GM19463 (cell line): ENCODE measurements around the gene ACO2.
"Not testable (repeated sequence)": the region's sequence is repeated elsewhere in the genome, so short reads cannot be mapped to it uniquely, and the experiment has no call there.

Source experiments
- ATAC-seq: cut with Tn5 transposase; IDR thresholded peaks from one replicate; pipeline ENCODE4 v1.9.1; 2021; ENCODE audit warnings: mild to moderate bottlenecking, moderate library complexity; ENCODE audit not compliant: unreplicated experiment

The ACO2 gene

GRCh38 chr22:41563051-41563711 lies 94.3 kb downstream of the ACO2 start:
- ATAC-seq, result no peak

DNA sequence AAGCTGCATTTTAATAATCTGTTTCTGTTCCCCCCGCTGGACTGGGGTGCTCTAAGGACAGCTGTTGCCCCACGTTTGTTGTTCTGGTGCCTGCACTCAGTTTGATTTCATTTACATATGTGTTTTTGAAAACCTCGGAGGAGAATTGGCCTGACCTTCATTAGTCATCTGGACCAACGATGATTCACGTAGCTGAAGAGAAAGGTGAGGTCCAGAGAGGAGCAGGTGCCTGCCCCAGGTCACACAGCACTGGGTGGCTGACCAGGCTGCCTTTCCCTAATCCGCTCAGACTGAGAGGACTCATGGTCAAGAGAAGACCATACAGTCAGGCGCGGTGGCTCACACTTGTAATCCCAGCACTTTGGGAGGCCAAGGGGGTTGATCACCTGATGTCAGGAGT lies 95.6 kb downstream of the ACO2 start:
- ATAC-seq, result no peak

DNA sequence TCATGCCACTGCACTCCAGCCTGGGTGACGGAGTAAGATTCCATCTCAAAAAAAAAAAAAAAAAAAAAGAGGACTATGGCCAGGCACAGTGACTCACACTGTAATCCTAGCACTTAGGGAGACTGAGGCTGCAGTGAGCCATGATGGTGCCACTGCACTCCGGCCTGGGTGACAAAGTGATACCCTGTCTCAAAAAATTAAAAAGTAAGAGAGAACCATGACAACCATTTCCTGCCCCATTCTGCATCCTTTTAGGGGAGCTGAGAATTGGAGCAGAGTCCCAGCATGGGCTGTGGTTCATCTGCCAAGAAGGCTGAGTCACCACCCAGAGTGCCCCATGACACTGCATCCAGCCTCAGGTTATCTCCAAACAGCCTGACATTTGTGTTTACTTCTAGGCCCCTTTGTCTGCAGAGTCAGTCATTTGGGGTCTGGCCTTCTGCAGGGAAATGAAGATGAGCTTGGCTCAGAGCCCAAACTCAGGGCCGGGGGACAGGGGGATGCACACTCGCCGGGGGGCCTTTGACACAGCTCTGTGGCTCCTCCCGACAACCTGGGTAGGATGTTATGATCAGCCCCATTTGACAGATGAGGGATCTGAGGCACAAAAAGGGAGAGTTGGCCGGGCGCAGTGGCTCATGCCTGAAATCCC lies 96.6 kb downstream of the ACO2 start:
- no peak for ATAC-seq

- no peak for ATAC-seq
Measured at GRCh38 chr22:41567512-41567768, 98.5 kb downstream of the ACO2 start.

GRCh38 chr22:41568811-41569210 lies 99.9 kb downstream of the ACO2 start:
- ATAC-seq, result no peak

- ATAC-seq, result no peak
Measured at GRCh38 chr22:41570221-41570620, 101.3 kb downstream of the ACO2 start.

GRCh38 chr22:41571786-41572185 lies 102.9 kb downstream of the ACO2 start:
- ATAC-seq, result no peak

- ATAC-seq, result not testable (repeated sequence)
Measured at GRCh38 chr22:41572305-41572704, 103.4 kb downstream of the ACO2 start.

- ATAC-seq, result no peak
Measured at GRCh38 chr22:41573677-41574076, 104.8 kb downstream of the ACO2 start.

GRCh38 chr22:41574847-41575381 lies 106.0 kb downstream of the ACO2 start:
- no peak for ATAC-seq

DNA sequence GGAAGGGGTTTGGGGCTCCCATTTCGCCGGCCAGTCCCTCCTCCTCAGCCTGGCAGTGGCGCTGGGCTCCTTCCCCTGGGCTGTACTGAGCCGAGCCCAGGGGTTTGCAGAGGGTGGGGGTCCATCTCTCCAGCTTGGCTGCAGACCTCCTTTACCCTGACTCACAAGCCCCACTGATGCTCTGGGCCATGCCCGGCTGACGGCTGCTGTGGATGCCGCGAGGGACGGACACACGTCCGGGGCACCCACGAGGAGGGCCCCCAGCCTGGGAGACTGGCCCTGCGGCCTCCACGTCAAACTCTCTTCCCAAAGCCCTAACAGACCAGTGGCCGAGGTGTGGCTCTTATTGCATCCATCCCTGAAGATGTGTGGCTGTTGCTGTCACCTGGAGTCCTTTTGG lies 106.6 kb downstream of the ACO2 start:
- no peak for ATAC-seq

DNA sequence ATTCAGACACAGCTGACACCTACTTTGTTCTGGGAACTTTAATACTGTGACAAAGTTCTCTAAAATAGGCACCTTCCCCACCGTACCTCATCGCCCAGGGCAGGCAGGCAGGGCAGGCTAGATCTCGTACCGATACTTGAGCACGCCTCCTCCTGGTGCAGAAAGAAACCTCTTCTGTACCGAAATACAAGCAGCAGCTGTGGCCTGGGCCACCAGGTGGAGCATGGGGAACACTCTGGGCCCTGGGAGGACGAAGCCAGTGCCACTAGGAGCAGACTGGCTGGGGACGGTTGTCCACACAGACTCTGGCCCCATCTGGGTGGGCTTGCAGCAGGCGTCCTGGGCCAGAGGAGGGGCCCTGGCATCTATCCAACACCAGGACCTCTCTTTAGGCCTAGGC lies 108.0 kb downstream of the ACO2 start:
- ATAC-seq, result no peak

GRCh38 chr22:41578114-41578513 lies 109.2 kb downstream of the ACO2 start:
- no peak for ATAC-seq
